HG03469 (cell line): ENCODE measurements around the gene CCDC18.
"Not testable (repeated sequence)": the region's sequence is repeated elsewhere in the genome, so short reads cannot be mapped to it uniquely, and the experiment has no call there.

Experiments used
- ATAC-seq: cut with Tn5 transposase; IDR thresholded peaks from one replicate; pipeline ENCODE4 v1.9.1; 2021; ENCODE audit warnings: mild to moderate bottlenecking, moderate library complexity, moderate number of reproducible peaks; ENCODE audit not compliant: unreplicated experiment

CCDC18 gene

DNA sequence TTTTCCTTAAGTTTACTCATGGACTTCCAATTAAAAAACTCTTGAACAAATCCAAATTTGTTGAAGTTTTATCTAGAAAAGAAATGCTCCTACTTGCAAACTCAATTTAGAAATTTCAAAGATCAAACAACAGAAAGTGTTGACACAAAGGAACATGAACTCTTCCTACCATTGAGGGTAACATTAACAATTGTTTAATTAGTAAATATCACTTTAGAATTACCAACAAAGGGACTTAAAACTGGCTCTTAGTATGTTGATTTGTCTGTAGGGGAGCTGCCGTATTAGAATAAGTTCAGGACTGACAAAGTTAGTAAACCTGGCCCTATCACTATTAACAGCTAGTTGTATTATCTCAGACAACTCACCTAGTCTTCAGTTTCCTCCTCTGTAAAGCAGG lies 57.9 kb downstream of the CCDC18 start:
- no peak for ATAC-seq

DNA sequence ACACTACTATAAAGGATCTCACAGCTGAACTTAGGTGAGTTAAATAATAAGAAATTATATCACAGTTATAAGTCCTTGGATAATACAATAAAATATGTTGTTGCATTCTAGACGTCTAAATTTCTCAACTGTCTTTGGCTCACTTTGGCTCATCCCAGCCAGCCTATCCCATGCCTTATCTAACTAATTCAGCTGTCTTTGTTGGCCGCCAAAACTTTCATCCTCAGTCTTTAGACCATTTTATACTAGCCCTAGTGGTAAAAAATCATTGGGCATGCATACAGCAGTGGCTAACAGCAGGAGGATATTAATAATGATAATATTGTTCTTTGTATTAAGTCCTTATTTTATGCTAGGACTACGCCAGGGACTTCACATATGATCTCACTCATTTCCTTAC lies 59.3 kb downstream of the CCDC18 start:
- no peak for ATAC-seq

DNA sequence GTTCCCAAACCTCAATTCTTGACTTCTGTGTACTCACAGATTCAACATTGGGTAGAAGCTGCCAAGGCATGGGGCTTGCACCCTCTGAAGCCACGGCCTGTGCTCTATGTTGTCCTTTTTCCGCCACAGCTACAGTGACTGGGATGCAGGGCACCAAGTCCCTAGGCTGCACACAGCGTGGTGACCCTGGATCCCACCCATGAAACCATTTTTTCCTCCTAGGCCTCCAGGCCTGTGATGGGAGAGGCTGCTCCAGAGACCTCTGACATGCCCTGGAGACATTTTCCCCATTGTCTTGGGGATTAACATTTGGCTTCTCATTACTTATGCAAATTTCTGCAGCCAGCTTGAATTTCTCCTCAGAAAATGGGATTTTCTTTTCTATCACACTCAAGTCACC lies 62.7 kb downstream of the CCDC18 start:
- not testable (repeated sequence) for ATAC-seq

DNA sequence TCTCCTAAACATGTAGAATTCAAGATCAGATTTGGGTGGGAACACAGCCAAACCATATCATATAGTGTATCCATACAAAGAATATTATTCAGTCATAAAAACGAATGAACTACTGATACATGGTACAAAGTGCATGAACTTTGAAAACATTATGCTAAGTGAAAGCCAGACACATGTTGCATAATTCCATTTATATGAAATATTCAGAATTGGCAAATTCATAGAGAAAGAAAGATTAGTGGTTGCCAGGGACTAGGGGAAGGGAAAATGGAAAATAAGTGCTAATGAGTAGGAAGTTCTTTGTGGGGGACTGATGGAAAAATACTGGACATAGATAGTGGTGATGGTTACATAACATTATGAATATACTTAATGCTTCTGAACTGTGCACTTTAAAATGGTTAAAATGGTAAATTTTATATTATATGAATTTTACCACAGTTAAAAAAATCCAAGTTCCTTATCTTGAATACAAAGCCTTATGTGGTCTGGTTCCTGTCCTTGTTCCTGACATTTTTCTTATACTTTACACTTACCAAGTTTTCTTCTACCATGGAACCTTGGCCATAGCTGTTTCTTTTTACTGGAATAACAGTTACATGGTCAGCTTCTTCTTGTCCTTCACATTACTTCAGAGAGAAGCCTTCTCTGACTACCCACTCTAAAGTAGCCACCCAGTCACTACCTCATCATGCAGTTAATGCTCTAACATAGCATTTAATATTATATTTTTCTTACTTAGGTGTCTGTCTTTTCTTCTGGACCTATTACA lies 64.0 kb downstream of the CCDC18 start:
- ATAC-seq: no peak

DNA sequence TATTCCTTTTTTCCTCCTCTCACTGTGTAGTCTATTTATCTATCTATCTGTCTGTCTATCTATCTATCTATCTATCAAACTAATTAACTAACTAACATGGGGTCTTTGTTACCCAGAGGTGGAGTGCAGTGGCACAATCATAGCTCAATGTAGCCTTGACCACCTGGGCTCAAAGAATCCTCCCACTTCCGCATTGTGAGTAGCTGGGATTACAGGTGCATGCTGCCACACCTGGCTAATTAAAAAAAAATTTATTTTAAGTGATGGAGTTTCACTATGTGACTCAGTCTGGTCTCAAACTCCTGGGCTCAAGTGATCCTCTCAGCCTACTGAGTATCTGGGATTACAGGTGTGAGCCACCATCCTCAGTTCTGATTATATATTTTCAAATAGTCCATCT lies 71.4 kb downstream of the CCDC18 start:
- ATAC-seq: no peak

DNA sequence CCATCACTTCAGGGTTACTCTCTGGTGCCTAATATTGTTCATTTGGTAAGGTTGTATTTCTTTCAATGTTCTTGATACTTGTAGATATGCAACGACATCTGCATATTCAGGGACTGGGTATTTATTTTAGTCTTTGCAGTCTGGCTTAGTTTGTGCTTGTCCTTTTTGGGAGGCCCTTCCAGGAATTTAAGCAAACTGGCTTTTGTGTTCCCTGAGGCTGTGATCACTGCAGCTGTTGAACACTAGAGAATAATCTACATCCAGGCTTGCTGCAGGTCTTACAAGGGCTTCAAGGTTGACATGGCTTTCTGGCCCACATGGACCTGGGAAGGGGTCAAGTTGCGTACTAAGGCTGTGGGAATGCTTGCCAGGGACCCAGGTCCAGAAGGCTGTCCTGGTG lies 72.1 kb downstream of the CCDC18 start:
- no peak for ATAC-seq

DNA sequence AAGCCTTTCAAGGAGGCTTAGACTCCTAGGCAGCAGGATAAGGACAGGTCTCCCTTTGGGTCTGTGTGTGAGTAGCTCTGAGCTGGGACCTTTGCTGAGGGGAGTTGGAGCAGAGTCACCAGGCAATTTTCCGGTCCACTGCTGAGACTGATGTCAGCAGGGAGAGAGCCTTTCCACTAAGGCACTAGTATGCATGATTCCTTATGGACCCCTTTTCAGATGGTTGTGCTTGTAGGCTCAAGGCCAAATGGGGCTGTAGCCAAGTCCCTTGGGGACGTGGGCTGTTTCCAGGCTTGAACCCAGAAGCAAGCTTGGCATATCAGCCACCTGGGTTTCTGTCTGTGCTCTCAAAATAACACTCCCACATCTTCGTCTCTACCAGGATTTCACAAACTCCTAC lies 73.0 kb downstream of the CCDC18 start:
- no peak for ATAC-seq

DNA sequence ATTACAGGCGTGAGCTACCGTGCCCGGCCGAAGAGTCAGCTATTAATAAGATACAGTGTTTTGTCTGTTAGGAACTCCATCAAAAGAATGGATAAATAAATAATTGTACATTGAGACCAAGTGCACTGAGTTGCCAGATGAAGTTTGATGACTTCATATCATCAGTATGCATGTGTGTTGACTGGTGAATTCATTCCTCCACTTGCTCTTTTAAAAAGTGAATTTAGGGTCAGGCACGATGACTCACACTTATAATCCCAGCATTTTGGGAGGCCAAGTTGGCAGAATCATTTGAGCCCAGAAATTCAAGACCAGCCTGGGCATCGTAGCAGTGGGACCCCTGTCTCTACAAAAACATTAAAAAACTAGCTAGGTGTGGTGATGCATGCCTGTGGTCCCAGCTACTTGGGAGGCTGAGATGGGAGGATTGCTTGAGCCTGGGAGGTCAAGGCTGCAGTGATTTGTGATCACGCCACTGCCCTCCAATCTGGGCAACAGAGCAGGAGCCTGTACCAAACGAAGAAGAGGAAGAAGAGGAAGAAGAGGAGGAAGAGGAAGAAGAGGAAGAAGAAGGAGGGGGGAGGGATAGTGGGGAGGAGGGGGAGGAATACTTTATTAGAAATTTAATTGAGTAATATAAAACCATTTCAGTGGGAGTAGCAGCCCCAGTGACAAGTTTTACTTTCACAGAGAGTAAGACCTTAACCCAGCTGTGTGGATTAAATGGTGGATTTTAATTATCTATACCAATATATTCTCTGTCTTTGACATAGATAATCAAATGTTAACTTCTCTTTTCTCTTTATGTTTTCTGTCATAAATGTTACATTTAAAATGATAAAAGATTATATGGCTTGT lies 74.9 kb downstream of the CCDC18 start:
- no peak for ATAC-seq

DNA sequence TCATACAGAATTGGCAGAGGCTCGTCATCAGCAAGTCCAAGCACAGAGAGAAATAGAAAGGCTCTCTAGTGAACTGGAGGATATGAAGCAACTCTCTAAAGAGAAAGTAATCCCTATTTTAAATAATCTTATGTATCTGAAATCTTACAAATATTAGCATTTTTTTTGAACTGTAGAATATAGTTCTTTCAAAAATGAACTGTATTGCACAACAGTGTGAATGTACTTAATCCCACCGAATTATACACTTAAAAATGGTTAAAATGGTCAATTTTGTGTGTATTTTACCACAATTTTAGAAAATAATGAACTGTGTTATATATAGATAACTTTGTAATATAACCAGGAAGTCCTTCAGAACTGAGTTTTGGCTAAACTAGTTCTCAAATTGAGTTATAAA lies 75.9 kb downstream of the CCDC18 start:
- ATAC-seq: no peak

DNA sequence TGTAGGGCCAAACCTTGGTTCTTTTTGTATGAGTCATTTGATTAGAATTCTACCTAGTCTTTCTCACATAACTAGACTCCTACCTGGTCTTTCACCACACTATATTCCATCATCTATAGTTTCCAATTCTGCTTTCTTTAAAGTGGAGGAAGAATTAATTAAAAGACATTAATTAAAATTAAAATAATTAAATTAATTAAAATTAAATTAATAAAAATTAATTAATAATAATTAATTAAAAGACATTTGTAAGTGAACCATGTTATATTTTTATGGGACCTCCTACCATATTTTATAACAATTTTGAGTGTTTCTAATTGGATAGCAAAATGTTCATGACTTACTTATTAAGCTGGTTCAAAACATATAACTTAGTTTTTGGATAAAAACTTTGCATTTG lies 77.4 kb downstream of the CCDC18 start:
- ATAC-seq: no peak

DNA sequence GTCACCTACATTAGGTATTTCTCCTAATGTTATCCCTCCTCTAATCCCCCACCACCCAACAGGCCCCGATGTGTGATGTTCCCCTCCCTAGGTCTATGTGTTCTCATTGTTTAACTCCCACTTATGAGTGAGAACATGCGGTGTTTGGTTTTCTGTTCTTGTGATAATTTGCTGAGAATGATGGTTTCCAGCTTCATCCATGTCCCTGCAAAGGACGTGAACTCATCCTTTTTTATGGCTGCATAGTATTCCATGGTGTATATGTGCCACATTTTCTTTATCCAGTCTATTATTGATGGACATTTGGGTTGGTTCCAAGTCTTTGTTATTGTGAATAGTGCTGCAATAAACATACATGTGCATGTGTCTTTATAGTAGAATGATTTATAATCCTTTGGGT lies 80.2 kb downstream of the CCDC18 start:
- ATAC-seq: not testable (repeated sequence)

DNA sequence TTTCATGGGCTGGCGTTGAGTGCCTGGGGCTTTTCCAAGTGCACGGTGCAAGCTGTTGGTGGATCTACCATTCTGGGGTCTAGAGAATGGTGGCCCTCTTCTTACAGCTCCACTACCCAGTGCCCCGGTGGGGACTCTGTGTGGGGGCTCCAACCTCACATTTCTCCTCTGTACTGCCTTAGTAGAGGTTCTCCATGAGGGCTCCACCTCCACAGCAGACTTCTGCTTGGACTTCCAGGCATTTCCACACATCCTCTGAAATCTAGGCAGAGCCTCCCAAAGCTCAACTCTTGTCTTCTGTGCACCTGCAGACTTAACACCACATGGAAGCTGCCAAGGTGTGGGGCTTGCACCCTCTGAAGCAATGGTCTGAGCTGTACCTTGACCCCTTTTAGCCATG lies 82.1 kb downstream of the CCDC18 start:
- no peak for ATAC-seq

DNA sequence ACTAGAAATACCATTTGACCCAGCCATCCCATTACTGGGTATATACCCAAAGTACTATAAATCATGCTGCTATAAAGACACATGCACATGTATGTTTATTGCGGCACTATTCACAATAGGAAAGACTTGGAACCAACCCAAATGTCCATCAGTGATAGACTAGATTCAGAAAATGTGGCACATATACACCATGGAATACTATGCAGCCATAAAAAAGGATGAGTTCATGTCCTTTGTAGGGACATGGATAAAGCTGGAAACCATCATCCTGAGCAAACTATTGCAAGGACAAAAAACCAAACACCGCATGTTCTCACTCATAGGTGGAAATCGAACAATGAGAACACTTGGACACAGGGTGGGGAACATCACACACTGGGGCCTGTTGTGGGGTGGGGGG lies 88.4 kb downstream of the CCDC18 start:
- ATAC-seq: not testable (repeated sequence)

DNA sequence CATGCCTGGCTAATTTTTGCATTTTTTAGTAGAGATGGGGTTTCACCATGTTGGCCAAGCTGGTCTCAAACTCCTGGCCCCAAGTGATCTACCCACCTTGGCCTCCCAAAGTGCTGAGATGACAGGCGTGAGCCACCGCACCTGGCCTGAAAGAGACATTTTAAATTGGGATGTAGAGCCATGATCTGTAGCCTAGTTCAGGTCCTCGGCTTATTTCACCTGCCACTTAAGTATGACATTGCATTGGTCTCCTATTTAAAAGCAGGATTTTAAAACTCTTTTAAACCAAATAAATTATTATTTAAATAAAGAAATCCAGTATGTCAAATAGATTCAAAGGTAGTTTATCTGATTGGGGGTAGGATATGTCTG lies 94.7 kb downstream of the CCDC18 start:
- ATAC-seq: not testable (repeated sequence)

DNA sequence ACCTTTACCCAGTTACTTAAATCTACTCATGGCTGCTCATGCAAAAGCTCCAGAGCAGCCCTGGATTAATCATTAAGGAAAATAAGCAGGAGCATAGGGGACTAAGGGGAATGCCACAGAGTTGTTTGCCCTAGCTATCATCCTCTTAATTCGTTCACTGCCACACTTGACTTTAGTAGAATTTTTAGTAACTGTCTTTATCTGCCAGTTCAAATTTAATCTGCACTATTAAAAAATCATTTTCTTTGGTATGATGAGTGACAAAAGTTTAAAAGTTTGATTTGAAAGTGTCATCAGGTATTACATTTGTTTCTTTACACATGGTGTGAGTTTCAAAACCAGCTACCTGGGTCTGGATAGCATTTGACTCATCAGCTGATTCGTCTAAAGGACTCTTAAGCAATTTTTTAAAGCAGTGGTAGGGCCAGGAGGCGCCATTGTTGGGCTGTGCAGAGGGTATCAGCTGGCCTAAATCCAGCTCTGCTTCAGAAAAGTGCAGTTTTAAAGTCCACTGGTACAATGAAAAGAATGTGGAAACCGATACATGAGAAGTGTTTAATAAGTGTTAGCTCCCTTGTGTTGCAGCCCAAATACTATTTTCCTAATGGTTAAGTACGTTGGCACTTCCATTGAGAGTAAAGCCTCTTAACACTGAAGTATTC lies 95.2 kb downstream of the CCDC18 start:
- ATAC-seq: no peak

DNA sequence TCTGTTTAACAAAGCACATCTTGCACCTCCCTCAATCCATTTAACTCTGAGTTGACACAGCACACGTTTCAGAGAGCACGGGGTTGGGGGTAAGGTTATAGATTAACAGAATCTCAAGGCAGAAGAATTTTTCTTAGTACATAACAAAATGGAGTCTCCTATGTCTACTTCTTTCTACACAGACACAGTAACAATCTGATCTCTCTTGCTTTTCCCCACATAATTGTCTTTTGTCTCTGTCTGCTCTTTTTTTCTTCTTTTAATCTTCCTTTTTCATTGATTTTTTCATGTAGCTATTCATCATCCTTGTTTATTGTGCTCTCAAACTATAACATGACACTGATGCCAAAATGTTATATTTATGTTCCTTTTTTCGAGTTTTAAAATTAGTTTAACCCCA lies 97.0 kb downstream of the CCDC18 start:
- not testable (repeated sequence) for ATAC-seq

DNA sequence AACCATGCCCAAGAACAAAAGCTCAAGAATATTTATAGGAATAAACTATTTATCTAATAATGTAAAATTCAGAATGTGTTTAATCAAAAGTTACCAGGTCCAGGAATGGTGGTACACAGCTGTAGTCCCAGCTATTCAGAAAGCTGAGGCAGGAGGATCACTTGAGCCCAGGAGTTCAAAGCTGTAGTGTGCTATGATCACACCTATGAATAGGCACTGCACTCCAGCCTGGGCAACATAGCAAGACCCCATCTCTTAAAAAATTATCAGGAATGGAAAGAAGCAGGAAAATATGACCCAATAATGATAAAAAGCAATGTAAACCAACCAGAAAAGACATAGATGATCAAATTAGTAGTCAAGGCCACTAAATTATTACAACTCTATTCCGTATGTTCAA lies 103.0 kb downstream of the CCDC18 start:
- no peak for ATAC-seq

DNA sequence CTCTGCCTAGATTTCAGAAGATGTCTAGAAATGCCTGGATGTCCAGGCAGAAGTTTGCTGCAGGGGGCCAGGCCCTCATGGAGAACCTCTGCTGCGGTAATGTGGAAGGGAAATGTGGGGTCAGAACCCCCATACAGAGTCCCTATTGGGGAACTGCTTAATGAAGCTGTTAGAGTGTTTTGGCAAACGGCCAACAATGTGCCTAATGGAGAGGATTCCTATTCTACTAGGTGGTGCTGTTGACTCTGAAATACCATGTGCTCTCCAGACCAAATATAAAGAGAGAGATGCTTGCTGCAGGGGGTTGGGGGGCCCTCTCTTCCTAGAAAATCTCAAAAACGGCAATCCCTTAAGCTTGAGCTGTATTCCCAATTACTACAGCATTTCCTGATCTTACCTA lies 108.0 kb downstream of the CCDC18 start:
- no peak for ATAC-seq

DNA sequence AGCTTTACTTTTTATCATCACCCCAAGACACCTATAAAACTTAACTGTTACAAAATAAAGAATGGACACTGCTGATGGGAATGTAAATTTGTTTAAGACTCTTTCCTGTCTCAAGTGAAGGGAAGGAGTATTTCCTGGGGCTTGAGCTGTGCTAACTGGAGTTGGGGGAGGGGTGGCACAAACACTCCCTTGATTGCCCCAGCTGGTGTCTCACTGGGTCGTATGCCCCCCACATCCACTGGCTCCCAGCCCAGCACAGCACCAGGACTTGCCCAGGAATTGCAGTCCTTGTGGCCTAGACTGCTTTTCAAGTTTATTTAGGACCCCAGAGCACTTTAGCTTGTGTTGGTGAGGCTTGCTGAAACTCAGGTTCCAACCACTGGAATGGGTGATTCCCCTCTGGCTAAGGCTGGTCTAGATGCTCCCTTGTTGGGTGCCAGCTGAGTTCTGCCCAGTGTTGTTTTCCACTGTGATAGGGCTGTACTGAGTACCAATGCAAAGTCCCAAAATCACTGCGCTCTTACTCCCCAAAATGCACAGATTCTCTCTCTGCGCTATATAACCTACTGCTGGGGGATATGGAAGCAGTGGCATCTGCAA lies 116.1 kb downstream of the CCDC18 start:
- no peak for ATAC-seq

DNA sequence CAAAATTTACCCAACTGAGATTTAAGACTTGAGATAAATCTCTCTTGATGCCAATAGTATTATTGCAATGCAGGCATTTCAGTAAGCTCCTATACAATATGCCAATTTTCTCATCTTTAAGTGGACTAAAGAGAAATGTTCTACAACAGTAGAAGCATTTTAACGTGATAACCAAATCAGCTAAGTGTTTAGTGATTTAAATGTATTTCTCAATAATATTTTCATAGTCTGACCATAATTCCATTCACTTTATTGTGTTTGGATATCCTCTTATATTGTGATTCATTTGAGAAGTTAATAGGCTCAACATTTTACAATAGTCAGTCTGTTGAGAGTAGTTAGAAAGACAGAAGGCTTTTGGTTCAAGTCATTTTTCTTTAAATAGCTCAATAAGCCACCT lies 120.6 kb downstream of the CCDC18 start:
- ATAC-seq: no peak

DNA sequence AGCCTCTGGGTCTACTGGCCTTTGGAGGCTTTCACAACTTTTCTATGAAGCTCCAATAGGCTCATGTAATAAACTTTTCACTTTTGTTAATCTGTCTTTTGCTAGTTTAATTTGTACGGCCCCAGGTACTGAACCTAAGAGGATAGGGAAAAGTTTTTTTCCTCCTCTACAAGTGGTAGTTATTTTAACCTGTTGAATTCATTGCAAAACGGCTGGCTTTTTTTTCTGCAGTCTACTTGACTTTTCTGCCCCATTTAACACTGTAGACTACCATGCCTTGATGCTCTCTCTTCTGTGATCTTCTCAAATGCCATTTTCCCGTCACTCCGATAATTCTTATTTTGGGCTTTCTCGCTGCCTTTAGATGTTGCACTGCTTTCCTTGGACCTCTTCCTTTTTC lies 121.6 kb downstream of the CCDC18 start:
- no peak for ATAC-seq
